Fibroblast of lung (primary cell): ENCODE measurements around the gene SLC4A8.

Experiments
- CTCF ChIP-seq, 2 donors: IDR thresholded peaks in 1 of 2; conservative IDR thresholded peaks in 1 of 2; 1 replicate in 1 of 2; 2 replicates in 1 of 2; pipeline ENCODE4 v1.5.1; 2011 to 2012; ENCODE audit warnings: low read length in 2 of 2, control low read depth in 1 of 2, inconsistent platforms in 1 of 2, low read depth in 1 of 2, mild to moderate bottlenecking in 1 of 2
- EZH2 ChIP-seq: IDR thresholded peaks from 2 replicates; pipeline ENCODE4 v1.5.1; 2012; ENCODE audit warnings: low read length, control low read depth, mild to moderate bottlenecking; ENCODE audit errors: missing control alignments

- TF ChIP-seq CTCF (conservative IDR thresholded peaks at IDR 0.05 in 1 of 2, IDR thresholded peaks at IDR 0.05 in 1 of 2; ENCODE audit: low read depth in 1 of 2, low read length in 2 of 2) (no peak), EZH2 (no peak)
Measured at GRCh38 chr12:51415931-51416330, 8.7 kb upstream of the SLC4A8 start.
